GM06990 (cell line): ENCODE results near the gene ORMDL3.

ENCODE experiments used
- DNase-seq: peaks from one replicate; pipeline ENCODE4 v3.0.0-alpha.2; 2011; ENCODE audit not compliant: insufficient read length; ENCODE audit errors: extremely low read depth
- H3K27me3 ChIP-seq: replicated peaks from 2 replicates; pipeline ENCODE4 v1.6.0; 2011; ENCODE audit warnings: low read length; ENCODE audit not compliant: control insufficient read depth, insufficient read depth
- H3K36me3 ChIP-seq: 2 replicates; pipeline ENCODE4 v1.5.1; 2011; ENCODE audit warnings: low read length; ENCODE audit not compliant: control insufficient read depth, insufficient read depth
- H3K4me3 ChIP-seq: replicated peaks from 2 replicates; pipeline ENCODE4 v1.5.1; 2011; ENCODE audit warnings: low read depth, mild to moderate bottlenecking, control low read depth, low read length
- CTCF ChIP-seq: IDR thresholded peaks from 2 replicates; pipeline ENCODE4 v1.5.1; 2011; ENCODE audit warnings: low read length, control low read depth, mild to moderate bottlenecking, inconsistent platforms; ENCODE audit not compliant: insufficient read depth, poor library complexity, severe bottlenecking

ORMDL3 gene

GRCh38 chr17:39971076-39971603 is 43.7 kb upstream of the ORMDL3 start:
- TF ChIP-seq CTCF: no peak
- DNase-seq: no peak
- Histone ChIP-seq H3K36me3 (no peaks in the 10 kb centered on the region), H3K27me3 (no peaks in the 10 kb centered on the region; the same call in none of the 2 replicates), H3K4me3 (no peak overlapping the region)

- no peak for TF ChIP-seq CTCF
- no peaks in the 10 kb centered on the region for H3K36me3 ChIP-seq
- no peak for DNase-seq
- no peaks in the 10 kb centered on the region; the same call in none of the 2 replicates for H3K27me3 ChIP-seq
- H3K4me3 ChIP-seq: no peak overlapping the region
Observed at GRCh38 chr17:39970157-39970692, 42.8 kb upstream of the ORMDL3 start.

GRCh38 chr17:39969375-39969774 is 42.0 kb upstream of the ORMDL3 start:
- DNase-seq: no peak
- H3K27me3 ChIP-seq: no peaks in the 10 kb centered on the region; the same call in none of the 2 replicates
- no peak overlapping the region for H3K4me3 ChIP-seq
- H3K36me3 ChIP-seq: no peaks in the 10 kb centered on the region
- no peak for TF ChIP-seq CTCF

- TF ChIP-seq CTCF: no peak
- Histone ChIP-seq H3K36me3 (no peaks in the 10 kb centered on the region), H3K4me3 (no peak overlapping the region), H3K27me3 (peaks cover 2% of the 10 kb centered on the region)
- no peak for DNase-seq
Observed at GRCh38 chr17:39968761-39969160, 41.4 kb upstream of the ORMDL3 start.

GRCh38 chr17:39966771-39967170 is 39.4 kb upstream of the ORMDL3 start:
- Histone ChIP-seq H3K4me3 (no peak overlapping the region), H3K27me3 (peaks cover 2% of the 10 kb centered on the region), H3K36me3 (no peaks in the 10 kb centered on the region)
- TF ChIP-seq CTCF: no peak
- DNase-seq: no peak
